DND-41 (cell line): ENCODE measurements around the gene ONECUT1.

Experiments used
- EZH2 ChIP-seq: IDR thresholded peaks from 3 replicates; pipeline ENCODE4 v1.6.1; 2012; ENCODE audit warnings: borderline replicate concordance, low read depth, mild to moderate bottlenecking, moderate library complexity, low read length, inconsistent platforms; ENCODE audit not compliant: severe bottlenecking
- TF ChIP-seq, protein P1 (sequence below): IDR thresholded peaks from 2 replicates; pipeline ENCODE4 v1.5.1; 2012; ENCODE audit warnings: borderline replicate concordance, low read length, moderate library complexity, mild to moderate bottlenecking; ENCODE audit not compliant: poor library complexity, severe bottlenecking; ENCODE audit errors: extremely low read depth

DNA sequence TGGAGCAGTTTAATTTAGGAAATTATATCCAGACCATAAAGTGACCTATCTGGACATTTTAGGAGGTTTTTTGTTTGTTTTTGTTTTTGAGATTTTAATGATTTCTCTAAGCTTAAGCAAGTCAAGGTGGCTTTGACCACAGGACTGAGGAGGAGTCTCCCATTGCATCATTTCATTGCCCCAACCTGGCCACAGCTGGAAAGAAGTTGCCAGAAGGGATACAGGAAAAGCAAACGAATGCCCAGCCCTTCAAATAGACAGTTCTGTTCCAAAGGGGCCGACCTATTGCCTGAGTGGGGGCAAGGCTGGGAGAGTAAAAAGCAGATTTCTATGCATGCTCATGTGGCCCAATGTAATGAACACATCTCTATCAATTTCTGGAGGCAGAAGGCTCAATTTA is 12.0 kb upstream of the ONECUT1 start:
- TF ChIP-seq, protein P1, sequence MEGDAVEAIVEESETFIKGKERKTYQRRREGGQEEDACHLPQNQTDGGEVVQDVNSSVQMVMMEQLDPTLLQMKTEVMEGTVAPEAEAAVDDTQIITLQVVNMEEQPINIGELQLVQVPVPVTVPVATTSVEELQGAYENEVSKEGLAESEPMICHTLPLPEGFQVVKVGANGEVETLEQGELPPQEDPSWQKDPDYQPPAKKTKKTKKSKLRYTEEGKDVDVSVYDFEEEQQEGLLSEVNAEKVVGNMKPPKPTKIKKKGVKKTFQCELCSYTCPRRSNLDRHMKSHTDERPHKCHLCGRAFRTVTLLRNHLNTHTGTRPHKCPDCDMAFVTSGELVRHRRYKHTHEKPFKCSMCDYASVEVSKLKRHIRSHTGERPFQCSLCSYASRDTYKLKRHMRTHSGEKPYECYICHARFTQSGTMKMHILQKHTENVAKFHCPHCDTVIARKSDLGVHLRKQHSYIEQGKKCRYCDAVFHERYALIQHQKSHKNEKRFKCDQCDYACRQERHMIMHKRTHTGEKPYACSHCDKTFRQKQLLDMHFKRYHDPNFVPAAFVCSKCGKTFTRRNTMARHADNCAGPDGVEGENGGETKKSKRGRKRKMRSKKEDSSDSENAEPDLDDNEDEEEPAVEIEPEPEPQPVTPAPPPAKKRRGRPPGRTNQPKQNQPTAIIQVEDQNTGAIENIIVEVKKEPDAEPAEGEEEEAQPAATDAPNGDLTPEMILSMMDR, result no peak
- no peak for TF ChIP-seq EZH2
